ENCODE measurements around the gene SMIM26. TPM values are rescaled to one million over a fixed set of nuclear protein-coding genes. Genes with fewer than 3 reads are reported as not detected.

Gene SMIM26
- total and polyA plus RNA-seq, 7 donors: 107 to 273 (median 163) TPM

DNA sequence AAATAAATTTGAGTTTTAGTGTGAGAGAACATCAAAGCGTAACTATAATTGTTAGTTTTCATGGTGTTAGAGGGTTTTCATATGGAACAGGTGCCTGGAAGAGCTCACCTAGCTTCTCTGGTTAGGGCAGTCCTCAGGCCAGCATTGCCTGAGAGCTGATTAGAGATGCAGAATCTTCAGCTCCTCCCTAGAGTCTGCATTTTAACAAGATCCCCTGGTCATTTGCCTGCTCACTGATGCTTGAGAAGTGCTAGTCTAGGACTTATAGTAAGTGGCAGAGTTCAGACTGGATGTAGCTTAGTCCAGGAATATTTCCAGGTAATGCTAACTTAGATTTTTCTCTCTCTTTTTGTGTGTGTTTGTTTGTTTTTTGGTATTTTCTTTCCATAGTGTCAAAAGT, 21.7 kb upstream of the SMIM26 start:
- TF ChIP-seq, protein P1, sequence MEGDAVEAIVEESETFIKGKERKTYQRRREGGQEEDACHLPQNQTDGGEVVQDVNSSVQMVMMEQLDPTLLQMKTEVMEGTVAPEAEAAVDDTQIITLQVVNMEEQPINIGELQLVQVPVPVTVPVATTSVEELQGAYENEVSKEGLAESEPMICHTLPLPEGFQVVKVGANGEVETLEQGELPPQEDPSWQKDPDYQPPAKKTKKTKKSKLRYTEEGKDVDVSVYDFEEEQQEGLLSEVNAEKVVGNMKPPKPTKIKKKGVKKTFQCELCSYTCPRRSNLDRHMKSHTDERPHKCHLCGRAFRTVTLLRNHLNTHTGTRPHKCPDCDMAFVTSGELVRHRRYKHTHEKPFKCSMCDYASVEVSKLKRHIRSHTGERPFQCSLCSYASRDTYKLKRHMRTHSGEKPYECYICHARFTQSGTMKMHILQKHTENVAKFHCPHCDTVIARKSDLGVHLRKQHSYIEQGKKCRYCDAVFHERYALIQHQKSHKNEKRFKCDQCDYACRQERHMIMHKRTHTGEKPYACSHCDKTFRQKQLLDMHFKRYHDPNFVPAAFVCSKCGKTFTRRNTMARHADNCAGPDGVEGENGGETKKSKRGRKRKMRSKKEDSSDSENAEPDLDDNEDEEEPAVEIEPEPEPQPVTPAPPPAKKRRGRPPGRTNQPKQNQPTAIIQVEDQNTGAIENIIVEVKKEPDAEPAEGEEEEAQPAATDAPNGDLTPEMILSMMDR (IDR thresholded peaks at IDR 0.05): no peak
- ATAC-seq (no peak), DNase-seq (no peak)
- intact Hi-C loops (cut with DNase I): no loop called here
- Histone ChIP-seq H3K27ac (no peak overlapping the region), H3K27me3 (ENCODE audit: insufficient read depth in 3 of 3, low read length in 2 of 3) (no peaks in the 10 kb centered on the region), H3K4me3 (no peak overlapping the region), H3K36me3 (ENCODE audit: insufficient read depth in 1 of 2, low read depth in 1 of 2) (peaks cover 0 to 97% of the 10 kb centered on the region in 2 donors), H3K9me3 (no peaks in the 10 kb centered on the region), H3K4me1 (no peaks in the 10 kb centered on the region)
- WGBS, 3 donors: 97 to 100% (median 100%) methylated on average over 1 of the region's 1 CpG

DNA sequence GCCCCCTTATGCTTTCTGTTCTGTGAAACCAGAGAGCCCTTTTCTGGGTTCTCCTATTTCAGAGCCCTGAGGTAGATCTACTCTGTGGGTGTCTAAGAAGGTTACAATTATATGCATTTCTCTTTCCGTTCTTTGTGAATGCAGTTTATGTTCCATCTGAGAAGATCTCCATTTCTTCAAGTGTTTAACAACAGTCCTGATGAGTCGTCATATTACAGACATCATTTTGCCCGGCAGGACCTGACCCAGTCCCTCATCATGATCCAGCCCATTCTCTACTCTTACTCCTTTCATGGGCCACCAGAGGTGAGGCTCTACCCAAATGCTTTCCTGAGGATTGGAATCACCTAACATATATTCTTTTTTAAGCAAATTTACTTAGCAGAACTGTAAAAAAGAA, 18.8 kb upstream of the SMIM26 start:
- DNase-seq (no peak), ATAC-seq (no peak)
- 91 to 96% (median 96%) methylated on average over 3 of the region's 3 CpGs for WGBS, 3 donors
- no peaks in the 10 kb centered on the region for H3K4me1 ChIP-seq
- no peak overlapping the region for H3K4me3 ChIP-seq
- H3K27ac ChIP-seq: no peak overlapping the region
- intact Hi-C loops (cut with DNase I): no loop called here
- no peaks in the 10 kb centered on the region for H3K9me3 ChIP-seq
- TF ChIP-seq, protein P1 (IDR thresholded peaks at IDR 0.05): no peak
- peaks cover 0 to 97% of the 10 kb centered on the region in 2 donors for H3K36me3 ChIP-seq (ENCODE audit: insufficient read depth in 1 of 2, low read depth in 1 of 2)
- H3K27me3 ChIP-seq (ENCODE audit: insufficient read depth in 3 of 3, low read length in 2 of 3): no peaks in the 10 kb centered on the region

GRCh38 chr20:18553746-18554145, 13.5 kb upstream of the SMIM26 start:
- DNase-seq: no peak
- Histone ChIP-seq H3K4me3 (no peak overlapping the region), H3K27me3 (ENCODE audit: insufficient read depth in 3 of 3, low read length in 2 of 3) (no peaks in the 10 kb centered on the region), H3K4me1 (no peaks in the 10 kb centered on the region), H3K27ac (no peak overlapping the region), H3K36me3 (ENCODE audit: insufficient read depth in 1 of 2, low read depth in 1 of 2) (peaks cover 0 to 97% of the 10 kb centered on the region in 2 donors), H3K9me3 (no peaks in the 10 kb centered on the region)
- WGBS, 3 donors: 94 to 97% (median 96%) methylated on average over 8 of the region's 8 CpGs
- TF ChIP-seq, protein P1 (IDR thresholded peaks at IDR 0.05): no peak
- intact Hi-C loops (cut with DNase I): no loop called here
- ATAC-seq: no peak

DNA sequence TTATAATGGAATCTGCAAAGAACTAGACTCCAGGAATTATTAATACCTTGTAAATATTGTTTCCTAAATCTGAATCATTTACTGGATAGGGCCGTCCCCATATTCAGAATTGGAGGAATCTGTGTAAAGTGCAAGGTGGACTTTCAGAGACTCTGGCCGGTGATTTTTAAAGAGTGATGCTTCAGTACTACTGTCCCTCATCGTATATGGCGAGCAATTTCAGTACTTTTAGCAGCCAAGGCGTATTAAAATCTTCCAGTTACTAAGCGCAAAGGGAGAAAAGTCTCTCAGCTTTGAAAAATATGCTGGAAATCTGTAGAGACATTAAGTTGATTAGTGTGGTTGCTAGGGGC, 483 bp downstream of the SMIM26 start:
- no peak for DNase-seq
- ATAC-seq: peak in 3 of 4 donors; percentile 12 to 38 (median 16)
- WGBS, 3 donors: 3 to 8% (median 5%) methylated on average over 6 of the region's 6 CpGs
- Histone ChIP-seq H3K36me3 (ENCODE audit: insufficient read depth in 1 of 2, low read depth in 1 of 2) (peaks cover 6 to 38% of the 10 kb centered on the region in 2 donors), H3K4me3 (peak overlapping the region; percentile 95), H3K4me1 (peaks cover 6% of the 10 kb centered on the region), H3K27me3 (ENCODE audit: insufficient read depth in 3 of 3, low read length in 2 of 3) (no peaks in the 10 kb centered on the region), H3K9me3 (no peaks in the 10 kb centered on the region), H3K27ac (peak overlapping the region; percentile 87)
- TF ChIP-seq, protein P1 (IDR thresholded peaks at IDR 0.05): no peak
- intact Hi-C loops (cut with DNase I): loop anchor here in 1 of 2 donors (5.0 kb wide), 1 partner anchor 60 kb away; the partner anchor contains the start of gene SEC23B

- Histone ChIP-seq H3K27ac (no peak overlapping the region), H3K9me3 (no peaks in the 10 kb centered on the region), H3K36me3 (ENCODE audit: insufficient read depth in 1 of 2, low read depth in 1 of 2) (peaks cover 6 to 31% of the 10 kb centered on the region in 2 donors), H3K4me3 (no peak overlapping the region), H3K27me3 (ENCODE audit: insufficient read depth in 3 of 3, low read length in 2 of 3) (no peaks in the 10 kb centered on the region), H3K4me1 (peaks cover 6% of the 10 kb centered on the region)
- 89 to 100% (median 89%) methylated on average over 2 of the region's 2 CpGs for WGBS, 3 donors
- ATAC-seq (no peak), DNase-seq (no peak)
- intact Hi-C loops (cut with DNase I): loop anchor here in 1 of 2 donors (10.0 kb wide), 1 partner anchor 1854 kb away; no protein-coding TSS in a partner anchor
- TF ChIP-seq, protein P1 (IDR thresholded peaks at IDR 0.05): no peak
These were observed 3.8 kb downstream of the SMIM26 start for GRCh38 chr20:18571009-18571408.

All from psoas muscle (tissue), 8 donors.